H9 (cell line): ENCODE measurements around the gene EPB41L2. TPM values are rescaled to one million over a fixed set of nuclear protein-coding genes. Genes with fewer than 3 reads are reported as not detected.

ENCODE experiments used
- DNase-seq: peaks from one replicate; pipeline ENCODE4 v3.0.0-alpha.2; 2017
- H2AFZ ChIP-seq: one replicate; pipeline ENCODE4 v1.6.1; 2013; ENCODE audit warnings: mild to moderate bottlenecking, low read length, control low read depth, moderate library complexity
- H2AK5ac ChIP-seq: 2 replicates; pipeline ENCODE4 v1.6.1; 2013; ENCODE audit warnings: low read length, control low read depth, mixed read lengths; ENCODE audit not compliant: insufficient read length
- H2BK120ac ChIP-seq: one replicate; pipeline ENCODE4 v1.6.1; 2013; ENCODE audit warnings: low read depth, mild to moderate bottlenecking, low read length, control low read depth, inconsistent platforms; ENCODE audit not compliant: poor library complexity, severe bottlenecking
- H2BK12ac ChIP-seq: 2 replicates; pipeline ENCODE4 v1.6.1; 2013; ENCODE audit warnings: low read length, control low read depth, mixed read lengths, low read depth; ENCODE audit not compliant: insufficient read length
- H2BK15ac ChIP-seq: 2 replicates; pipeline ENCODE4 v1.6.1; 2013; ENCODE audit warnings: low read depth, low read length, control low read depth
- H2BK20ac ChIP-seq: one replicate; pipeline ENCODE4 v1.6.1; 2013; ENCODE audit warnings: low read depth, mild to moderate bottlenecking, low read length, control low read depth, inconsistent platforms; ENCODE audit not compliant: poor library complexity, severe bottlenecking
- H2BK5ac ChIP-seq: 2 replicates; pipeline ENCODE4 v1.6.1; 2013; ENCODE audit warnings: low read length, control low read depth, mixed read lengths; ENCODE audit not compliant: insufficient read length
- H3K14ac ChIP-seq: 2 replicates; pipeline ENCODE4 v1.6.1; 2013; ENCODE audit warnings: low read length, control low read depth; ENCODE audit not compliant: insufficient read depth
- H3K18ac ChIP-seq: 2 replicates; pipeline ENCODE4 v1.6.1; 2013; ENCODE audit warnings: low read depth, mild to moderate bottlenecking, mixed read lengths, low read length, control low read depth; ENCODE audit not compliant: insufficient read length
- H3K23ac ChIP-seq: 2 replicates; pipeline ENCODE4 v1.6.1; 2013; ENCODE audit warnings: low read length, control low read depth, mixed read lengths, low read depth; ENCODE audit not compliant: insufficient read length
- H3K23me2 ChIP-seq: 2 replicates; pipeline ENCODE4 v1.6.1; 2013; ENCODE audit warnings: low read depth, mild to moderate bottlenecking, mixed read lengths, low read length, control low read depth; ENCODE audit not compliant: insufficient read length, poor library complexity, severe bottlenecking
- H3K27ac ChIP-seq: 2 replicates; pipeline ENCODE4 v1.5.1; 2013; ENCODE audit warnings: low read length, control low read depth, mixed read lengths, low read depth; ENCODE audit not compliant: insufficient read length
- H3K27me3 ChIP-seq: 2 replicates; pipeline ENCODE4 v1.6.1; 2013; ENCODE audit warnings: low read length, control low read depth, inconsistent platforms; ENCODE audit not compliant: insufficient read depth
- H3K4ac ChIP-seq: 2 replicates; pipeline ENCODE4 v1.6.1; 2013; ENCODE audit warnings: low read depth, mild to moderate bottlenecking, control low read depth, inconsistent platforms, low read length, moderate library complexity
- H3K4me1 ChIP-seq: 2 replicates; pipeline ENCODE4 v1.6.1; 2013; ENCODE audit warnings: low read length, control low read depth, inconsistent platforms; ENCODE audit not compliant: insufficient read depth
- H3K4me2 ChIP-seq: 2 replicates; pipeline ENCODE4 v1.6.1; 2013; ENCODE audit warnings: low read length, control low read depth, mixed read lengths; ENCODE audit not compliant: insufficient read length, insufficient read depth
- H3K56ac ChIP-seq: 2 replicates; pipeline ENCODE4 v1.6.1; 2013; ENCODE audit warnings: low read depth, mild to moderate bottlenecking, mixed read lengths, low read length, control low read depth; ENCODE audit not compliant: insufficient read length
- H3K79me1 ChIP-seq: 2 replicates; pipeline ENCODE4 v1.6.1; 2013; ENCODE audit warnings: low read depth, mild to moderate bottlenecking, moderate library complexity, low read length, control low read depth, inconsistent platforms; ENCODE audit not compliant: insufficient read depth, poor library complexity, severe bottlenecking
- H3K79me2 ChIP-seq: 2 replicates; pipeline ENCODE4 v1.6.1; 2013; ENCODE audit warnings: low read length, control low read depth, inconsistent platforms; ENCODE audit not compliant: insufficient read depth
- H3K9ac ChIP-seq: 2 replicates; pipeline ENCODE4 v1.6.1; 2013; ENCODE audit warnings: low read length, control low read depth, mixed read lengths; ENCODE audit not compliant: insufficient read length; ENCODE audit errors: extremely low read depth
- H3K9me3 ChIP-seq: one replicate; pipeline ENCODE4 v1.6.1; 2013; ENCODE audit warnings: low read depth, low read length, inconsistent platforms; ENCODE audit not compliant: control insufficient read depth
- H3T11ph ChIP-seq: one replicate; pipeline ENCODE4 v1.6.1; 2013; ENCODE audit warnings: mild to moderate bottlenecking, low read length, control low read depth, inconsistent platforms
- H4K20me1 ChIP-seq: one replicate; pipeline ENCODE4 v1.6.1; 2013; ENCODE audit not compliant: control insufficient read depth, insufficient read length, insufficient read depth
- H4K5ac ChIP-seq: 2 replicates; pipeline ENCODE4 v1.6.1; 2013; ENCODE audit warnings: low read depth, mild to moderate bottlenecking, mixed read lengths, low read length, control low read depth; ENCODE audit not compliant: insufficient read length
- H4K8ac ChIP-seq: replicated peaks from 2 replicates; pipeline ENCODE4 v1.6.1; 2013; ENCODE audit warnings: low read length, control low read depth, mixed read lengths, low read depth; ENCODE audit not compliant: insufficient read length
- H4K91ac ChIP-seq: 2 replicates; pipeline ENCODE4 v1.6.1; 2013; ENCODE audit warnings: low read depth, mild to moderate bottlenecking, moderate library complexity, mixed read lengths, low read length, control low read depth; ENCODE audit not compliant: insufficient read length
- H3K27ac Mint-ChIP-seq, 3 experiments: 2 replicates in 2 of 3; 3 replicates in 1 of 3; pipeline ENCODE4 v1.8.0; 2020 to 2021; ENCODE audit warnings: mixed read lengths in 3 of 3, mild to moderate bottlenecking in 1 of 3, moderate library complexity in 1 of 3
- H3K27me3 Mint-ChIP-seq: 2 replicates; pipeline ENCODE4 v1.8.0; 2021; ENCODE audit warnings: low read depth, mild to moderate bottlenecking, moderate library complexity, mixed read lengths
- H3K36me3 Mint-ChIP-seq, 3 experiments: 2 replicates in 2 of 3; 3 replicates in 1 of 3; pipeline ENCODE4 v1.8.0; 2020 to 2021; ENCODE audit warnings: low read depth in 3 of 3, mixed read lengths in 3 of 3; ENCODE audit not compliant: insufficient read depth in 1 of 3
- H3K4me1 Mint-ChIP-seq, 2 experiments: 2 replicates each; pipeline ENCODE4 v1.8.0; 2020; ENCODE audit warnings: mixed read lengths in 2 of 2
- H3K4me3 Mint-ChIP-seq, 2 experiments: 2 replicates in 1 of 2; 3 replicates in 1 of 2; pipeline ENCODE4 v1.8.0; 2020 to 2021; ENCODE audit warnings: mild to moderate bottlenecking in 2 of 2, mixed read lengths in 2 of 2, moderate library complexity in 1 of 2
- H3K9me3 Mint-ChIP-seq, 2 experiments: 2 replicates in 1 of 2; 3 replicates in 1 of 2; pipeline ENCODE4 v1.8.0; 2020; ENCODE audit warnings: mild to moderate bottlenecking in 2 of 2, mixed read lengths in 2 of 2, moderate library complexity in 1 of 2
- CTCF ChIP-seq: fragments of 200-600 bp; sonication (generic); conservative IDR thresholded peaks from 3 replicates; pipeline ENCODE4 v1.8.0; 2021; ENCODE audit warnings: antibody characterized with exemption, mild to moderate bottlenecking
- total RNA-seq: library from RNA; stranded (reverse); gene quantifications from 2 replicates; pipeline ENCODE4 v1.2.1, GENCODE V29; 2021

The EPB41L2 gene
- total RNA-seq, 1 experiment from 2014 or later, result 90.2 TPM

GRCh38 chr6:130935978-130936377 lies 127.1 kb downstream of the EPB41L2 start:
- Histone ChIP-seq H3K27me3 (no peaks in the 10 kb centered on the region), H3K9ac (no peak overlapping the region), H4K91ac (no peak overlapping the region), H3K79me2 (peaks cover 2% of the 10 kb centered on the region; the same call in 1 of the 2 replicates), H4K20me1 (no peaks in the 10 kb centered on the region), H2BK120ac (no peak overlapping the region), H3K23me2 (no peaks in the 10 kb centered on the region), H3K4me1 (peaks cover 4% of the 10 kb centered on the region; the same call in 1 of the 2 replicates), H3T11ph (no peak overlapping the region), H4K8ac (no peak overlapping the region), H3K56ac (no peak overlapping the region), H3K23ac (no peak overlapping the region), H2BK15ac (no peak overlapping the region), H3K79me1 (no peaks in the 10 kb centered on the region), H3K4ac (no peak overlapping the region), H3K27ac (no peak overlapping the region), H3K18ac (no peak overlapping the region), H2BK12ac (no peak overlapping the region), H2AFZ (no peak overlapping the region), H3K14ac (no peak overlapping the region), H4K5ac (no peak overlapping the region), H2AK5ac (no peak overlapping the region), H2BK20ac (no peak overlapping the region), H2BK5ac (no peak overlapping the region), H3K9me3 (no peaks in the 10 kb centered on the region), H3K4me2 (no peak overlapping the region)
- H3K27me3 Mint-ChIP-seq, result no peaks in the 10 kb centered on the region
- peaks cover 23 to 26% of the 10 kb centered on the region in 2 experiments for H3K4me1 Mint-ChIP-seq
- peaks cover 0 to 6% (median 3%) of the 10 kb centered on the region in 3 experiments; a peak in 4 of 7 replicates for H3K36me3 Mint-ChIP-seq
- no peak for DNase-seq
- H3K4me3 Mint-ChIP-seq, result no peak overlapping the region
- no peak for TF ChIP-seq CTCF
- H3K27ac Mint-ChIP-seq, result no peak overlapping the region
- H3K9me3 Mint-ChIP-seq, result peaks cover 0 to 2% of the 10 kb centered on the region in 2 experiments; a peak in 2 of 5 replicates
